ENCODE measurements around the gene EML3. TPM values are rescaled to one million over a fixed set of nuclear protein-coding genes. Genes with fewer than 3 reads are reported as not detected.

EML3 gene
- total RNA-seq, 2 experiments from 2014 or later = 120 to 144 TPM

DNA sequence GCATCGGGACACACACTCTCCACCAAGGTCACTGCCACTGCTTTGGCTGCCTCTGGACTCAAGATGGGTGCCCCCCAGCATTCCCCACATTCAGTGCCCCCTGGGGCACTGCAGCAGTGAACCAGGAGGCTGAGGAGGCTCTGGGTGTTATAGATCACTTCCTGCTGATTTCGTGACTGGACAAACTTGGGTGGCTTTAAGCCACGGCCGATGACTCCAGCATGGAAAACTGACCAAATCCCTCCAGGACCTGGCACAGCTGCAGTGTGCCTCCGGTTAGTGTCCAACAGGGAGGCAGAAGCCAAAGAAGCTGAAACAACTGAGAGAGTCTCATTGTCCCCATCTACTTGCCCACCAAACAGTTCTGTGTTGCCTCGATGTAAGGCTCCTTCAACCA lies 35.0 kb upstream of the EML3 start:
- no peak for ATAC-seq
- peak overlapping the region; percentile 43 for H3K27ac Mint-ChIP-seq
- H3K4me1 Mint-ChIP-seq (ENCODE audit: low read depth) = peaks cover 34% of the 10 kb centered on the region
- POLR2A ChIA-PET = interaction anchor here (0.7 to 8.9 kb wide), 7 partner anchors 9 to 74 kb away, joined by 3 to 76 read pairs (median 9); partner anchors contain the start of genes C11orf98, CSKMT, LBHD1 and TUT1
- CTCF ChIA-PET = no interaction called here
- no peaks in the 10 kb centered on the region for H3K27me3 Mint-ChIP-seq (ENCODE audit: low read depth)
- DNase-seq = no peak
- peaks cover 46% of the 10 kb centered on the region for H3K36me3 Mint-ChIP-seq (ENCODE audit: low read depth)
- no peaks in the 10 kb centered on the region for H3K9me3 Mint-ChIP-seq (ENCODE audit: insufficient read depth)
- H3K4me3 Mint-ChIP-seq = no peak overlapping the region

DNA sequence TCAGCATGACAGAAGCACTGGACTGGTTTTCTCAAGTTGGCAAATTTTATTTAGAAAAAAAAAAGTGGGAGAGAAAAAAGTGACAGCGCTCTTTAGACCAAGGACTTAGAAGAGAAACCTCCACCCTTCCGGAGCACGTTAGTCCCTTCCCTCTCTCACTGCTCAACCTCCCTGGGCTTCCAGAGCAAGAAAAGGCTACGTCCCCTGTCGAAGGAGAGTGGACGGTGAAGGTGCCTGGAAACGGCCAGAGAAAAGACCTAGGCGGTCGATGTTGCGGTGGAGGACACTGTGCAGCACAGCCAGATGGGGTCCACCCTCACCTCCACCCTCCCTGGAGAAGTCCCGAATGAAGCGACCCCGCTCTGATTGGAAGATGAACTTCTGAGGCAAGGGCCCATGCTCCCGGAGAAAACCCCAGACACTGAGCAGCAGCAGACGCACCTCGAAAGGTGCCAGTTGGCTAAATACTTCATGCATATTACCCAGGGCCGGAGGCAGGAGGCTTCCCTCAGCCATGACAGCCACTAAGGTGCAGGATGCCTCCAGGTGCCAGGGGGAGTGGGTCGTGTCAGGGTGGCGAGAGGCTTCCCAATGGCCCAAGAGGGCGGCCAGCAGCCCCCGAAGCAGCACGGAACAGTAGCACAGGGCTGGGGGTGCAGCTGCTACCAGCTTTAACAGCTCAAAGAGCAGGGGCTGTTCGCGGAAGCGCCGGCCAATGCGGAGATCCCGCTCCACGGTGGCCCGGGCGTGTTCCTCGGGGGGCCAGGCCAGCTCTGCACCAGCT lies 34.4 kb upstream of the EML3 start:
- CTCF ChIA-PET = interaction anchor here (1.6 kb wide), 1 partner anchor 55 kb away, joined by 10 read pairs; the partner anchor contains the start of gene TUT1
- Mint-ChIP-seq H3K4me3 (peak overlapping the region; percentile 99), H3K9me3 (ENCODE audit: insufficient read depth) (no peaks in the 10 kb centered on the region), H3K27ac (peak overlapping the region; percentile 96), H3K27me3 (ENCODE audit: low read depth) (no peaks in the 10 kb centered on the region), H3K36me3 (ENCODE audit: low read depth) (peaks cover 44% of the 10 kb centered on the region), H3K4me1 (ENCODE audit: low read depth) (peaks cover 30% of the 10 kb centered on the region)
- DNase-seq (no peak), ATAC-seq (peak; percentile 2)
- POLR2A ChIA-PET = interaction anchor here (1.0 to 8.9 kb wide), 9 partner anchors 10 to 194 kb away, joined by 3 to 76 read pairs (median 6); partner anchors contain the start of genes B3GAT3, C11orf98, CSKMT and HNRNPUL2

DNA sequence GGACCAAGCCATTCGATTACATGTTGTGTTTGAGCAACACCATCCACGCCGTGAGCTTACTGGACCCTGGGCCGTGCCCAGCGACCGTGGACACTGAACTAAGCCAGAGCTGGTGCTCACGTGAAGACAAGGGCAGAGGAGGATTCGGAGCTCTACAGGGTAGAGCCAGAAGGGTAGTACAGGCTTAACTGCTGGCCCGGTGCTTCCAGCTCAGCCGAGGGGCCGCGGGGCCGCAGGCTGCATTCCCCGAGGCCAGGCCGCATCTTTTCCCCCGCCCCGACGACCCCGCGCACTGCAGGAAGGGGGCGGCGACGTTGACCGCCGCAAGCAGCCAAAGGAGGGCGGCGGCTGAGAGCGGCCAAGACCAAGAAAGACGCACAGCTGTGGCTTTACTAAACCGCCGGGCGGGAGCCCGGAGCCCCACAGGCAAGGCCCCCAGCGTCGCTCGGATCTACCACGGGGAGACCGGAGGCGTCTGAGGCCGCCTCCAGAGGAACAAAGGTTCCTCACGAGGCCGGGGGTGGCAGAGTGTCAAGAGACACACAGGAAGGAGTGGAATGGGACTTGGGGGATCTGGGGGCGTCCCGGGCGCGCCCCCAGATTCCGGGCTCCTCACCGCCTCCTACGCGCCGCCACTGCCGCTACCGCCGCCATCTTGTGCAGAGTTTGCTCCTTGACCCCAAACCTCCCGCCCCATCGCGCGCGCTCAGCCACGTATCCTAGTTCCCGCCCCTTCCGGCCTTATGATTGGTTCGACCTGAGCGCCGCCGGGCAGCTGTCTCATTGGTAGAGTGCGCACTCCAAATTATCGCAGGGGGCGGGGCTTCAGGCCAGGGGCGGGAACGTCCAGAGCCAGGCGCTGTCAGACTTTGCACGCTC lies 33.6 kb upstream of the EML3 start, which contains the start of gene GANAB:
Gene GANAB, minus strand, starts transcription at position 668 of the 879 bp plus-strand sequence. Its CDS starts 14 bp downstream, at position 654.
- H3K27me3 Mint-ChIP-seq (ENCODE audit: low read depth) = no peaks in the 10 kb centered on the region
- CTCF ChIA-PET = interaction anchor here (0.7 to 1.6 kb wide), 3 partner anchors 54 to 251 kb away, joined by 3 to 10 read pairs (median 3); partner anchors contain the start of gene TUT1
- POLR2A ChIA-PET = interaction anchor here (0.7 to 8.9 kb wide), 12 partner anchors 11 to 195 kb away, joined by 3 to 76 read pairs (median 5); partner anchors contain the start of genes B3GAT3, C11orf98, CSKMT and HNRNPUL2

DNA sequence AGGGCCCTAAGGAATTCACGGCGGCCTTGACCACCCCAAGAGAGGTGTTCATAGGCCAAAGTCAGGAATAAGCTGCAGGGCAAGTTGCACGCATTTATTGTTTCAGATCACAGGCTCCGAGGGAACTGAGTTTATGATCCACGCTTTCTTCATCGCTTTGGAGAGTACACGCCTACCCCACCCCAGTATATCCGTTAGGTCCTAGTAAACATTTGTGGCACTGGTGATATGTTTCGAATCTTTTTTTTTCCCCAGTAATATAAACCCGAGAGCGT lies 33.0 kb upstream of the EML3 start:
- H3K4me1 Mint-ChIP-seq (ENCODE audit: low read depth) = peaks cover 36% of the 10 kb centered on the region
- H3K27ac Mint-ChIP-seq = peak overlapping the region; percentile 96
- CTCF ChIA-PET = interaction anchor here (0.7 to 1.6 kb wide), 3 partner anchors 54 to 250 kb away, joined by 3 to 10 read pairs (median 3); partner anchors contain the start of gene TUT1
- ATAC-seq = peak; percentile 1
- DNase-seq = no peak
- H3K4me3 Mint-ChIP-seq = peak overlapping the region; percentile 99
- H3K36me3 Mint-ChIP-seq (ENCODE audit: low read depth) = peaks cover 49% of the 10 kb centered on the region
- POLR2A ChIA-PET = interaction anchor here (0.7 to 8.9 kb wide), 10 partner anchors 11 to 196 kb away, joined by 3 to 76 read pairs (median 6); partner anchors contain the start of genes B3GAT3, C11orf98, CSKMT and TMEM223
- no peaks in the 10 kb centered on the region for H3K27me3 Mint-ChIP-seq (ENCODE audit: low read depth)
- H3K9me3 Mint-ChIP-seq (ENCODE audit: insufficient read depth) = no peaks in the 10 kb centered on the region

More for the DNA sequence above, 33.6 kb upstream of the EML3 start, which contains the start of gene GANAB:
- peak; percentile 98 for ATAC-seq
- Mint-ChIP-seq H3K36me3 (ENCODE audit: low read depth) (peaks cover 46% of the 10 kb centered on the region), H3K4me3 (peak within 1 kb of the TSS; percentile 99), H3K4me1 (ENCODE audit: low read depth) (peaks cover 32% of the 10 kb centered on the region), H3K9me3 (ENCODE audit: insufficient read depth) (no peaks in the 10 kb centered on the region), H3K27ac (peak within 1 kb of the TSS; percentile 96)
- DNase-seq = peak; percentile 100

DNA sequence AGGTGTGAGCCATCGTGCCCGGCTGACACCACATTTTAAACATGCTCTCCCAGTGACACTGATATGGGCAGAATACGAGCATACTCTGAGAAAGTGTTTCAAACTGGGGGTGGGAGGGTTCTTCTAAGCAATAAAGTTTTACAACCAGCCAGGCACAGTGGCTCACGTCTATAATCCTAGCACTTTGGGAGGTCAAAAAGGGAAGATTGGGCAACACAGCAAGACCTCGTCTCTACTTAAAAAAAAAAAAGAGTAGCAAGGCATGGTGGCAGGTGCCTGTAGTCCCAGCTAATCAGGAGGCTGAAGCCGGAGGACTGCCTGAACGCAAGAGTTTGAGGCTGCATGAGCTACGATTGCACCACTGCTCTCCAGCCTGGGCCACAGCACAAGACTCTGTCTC lies 31.6 kb upstream of the EML3 start:
- Mint-ChIP-seq H3K4me1 (ENCODE audit: low read depth) (peaks cover 44% of the 10 kb centered on the region), H3K27me3 (ENCODE audit: low read depth) (no peaks in the 10 kb centered on the region), H3K4me3 (peak overlapping the region; percentile 45), H3K36me3 (ENCODE audit: low read depth) (peaks cover 52% of the 10 kb centered on the region), H3K27ac (peak overlapping the region; percentile 34), H3K9me3 (ENCODE audit: insufficient read depth) (no peaks in the 10 kb centered on the region)
- ChIA-PET CTCF (interaction anchor here (0.6 to 1.2 kb wide), 4 partner anchors 9 to 188 kb away, joined by 3 to 4 read pairs (median 3); partner anchors contain the start of genes INTS5 and STX5), POLR2A (interaction anchor here (0.6 to 8.9 kb wide), 7 partner anchors 10 to 89 kb away, joined by 3 to 76 read pairs (median 4); partner anchors contain the start of genes C11orf98, CSKMT and TUT1)
- DNase-seq (no peak), ATAC-seq (no peak)

DNA sequence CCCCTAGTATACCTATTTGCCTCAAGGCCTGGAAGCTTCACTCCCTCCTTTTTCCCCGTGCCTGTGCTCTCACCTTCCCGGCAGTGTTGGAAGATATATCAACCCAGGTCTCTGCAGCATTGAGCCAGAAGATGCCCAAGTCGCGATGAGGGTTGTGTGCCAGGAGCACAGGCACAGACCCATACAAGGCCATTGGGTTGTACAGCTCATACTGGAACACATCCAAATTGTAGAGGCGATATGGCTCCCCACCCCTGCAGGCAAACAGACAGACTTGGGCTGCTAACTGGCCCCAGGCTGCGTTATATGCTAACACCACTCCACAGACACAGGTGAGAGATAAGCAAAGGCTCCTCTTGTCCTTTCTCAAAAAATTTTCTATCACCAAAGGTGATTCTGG lies 19.9 kb upstream of the EML3 start:
- no peaks in the 10 kb centered on the region for H3K9me3 Mint-ChIP-seq (ENCODE audit: insufficient read depth)
- no peaks in the 10 kb centered on the region for H3K27me3 Mint-ChIP-seq (ENCODE audit: low read depth)
- no peak for DNase-seq
- no peak for ATAC-seq
- no peak overlapping the region for H3K4me3 Mint-ChIP-seq
- H3K4me1 Mint-ChIP-seq (ENCODE audit: low read depth) = peaks cover 19% of the 10 kb centered on the region
- H3K27ac Mint-ChIP-seq = peak overlapping the region; percentile 13
- POLR2A ChIA-PET = no interaction called here
- CTCF ChIA-PET = no interaction called here
- H3K36me3 Mint-ChIP-seq (ENCODE audit: low read depth) = peaks cover 83% of the 10 kb centered on the region

DNA sequence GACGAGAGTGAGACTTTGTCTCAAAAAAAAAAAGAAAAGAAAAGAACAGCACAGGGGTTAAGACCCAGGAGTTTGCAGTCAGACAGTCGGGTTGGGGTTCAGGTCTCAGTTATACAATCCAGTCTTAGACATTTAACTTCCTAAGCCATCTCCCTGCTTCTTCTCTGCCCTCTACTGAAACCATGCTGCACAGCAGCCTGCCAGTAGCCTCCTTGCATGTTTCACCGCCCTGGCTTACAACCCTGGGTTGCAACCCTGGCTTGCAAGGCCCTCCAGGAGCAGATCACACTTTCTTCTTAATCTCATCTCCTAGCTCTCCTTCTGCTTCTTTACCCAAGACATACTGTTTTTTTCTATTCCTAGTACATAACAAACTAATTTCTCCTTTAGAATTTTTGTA lies 15.1 kb upstream of the EML3 start:
- CTCF ChIA-PET = interaction anchor here (1.5 to 1.8 kb wide), 3 partner anchors 16 to 67 kb away, joined by 3 to 4 read pairs (median 3); partner anchors contain the start of gene EML3
- peaks cover 2% of the 10 kb centered on the region for H3K4me1 Mint-ChIP-seq (ENCODE audit: low read depth)
- no peaks in the 10 kb centered on the region for H3K27me3 Mint-ChIP-seq (ENCODE audit: low read depth)
- peaks cover 70% of the 10 kb centered on the region for H3K36me3 Mint-ChIP-seq (ENCODE audit: low read depth)
- peak; percentile 24 for ATAC-seq
- H3K27ac Mint-ChIP-seq = no peak overlapping the region
- DNase-seq = no peak
- H3K9me3 Mint-ChIP-seq (ENCODE audit: insufficient read depth) = no peaks in the 10 kb centered on the region
- POLR2A ChIA-PET = interaction anchor here (1.0 kb wide), 1 partner anchor 37 kb away, joined by 3 read pairs; the partner anchor contains the start of genes C11orf98 and CSKMT
- no peak overlapping the region for H3K4me3 Mint-ChIP-seq

DNA sequence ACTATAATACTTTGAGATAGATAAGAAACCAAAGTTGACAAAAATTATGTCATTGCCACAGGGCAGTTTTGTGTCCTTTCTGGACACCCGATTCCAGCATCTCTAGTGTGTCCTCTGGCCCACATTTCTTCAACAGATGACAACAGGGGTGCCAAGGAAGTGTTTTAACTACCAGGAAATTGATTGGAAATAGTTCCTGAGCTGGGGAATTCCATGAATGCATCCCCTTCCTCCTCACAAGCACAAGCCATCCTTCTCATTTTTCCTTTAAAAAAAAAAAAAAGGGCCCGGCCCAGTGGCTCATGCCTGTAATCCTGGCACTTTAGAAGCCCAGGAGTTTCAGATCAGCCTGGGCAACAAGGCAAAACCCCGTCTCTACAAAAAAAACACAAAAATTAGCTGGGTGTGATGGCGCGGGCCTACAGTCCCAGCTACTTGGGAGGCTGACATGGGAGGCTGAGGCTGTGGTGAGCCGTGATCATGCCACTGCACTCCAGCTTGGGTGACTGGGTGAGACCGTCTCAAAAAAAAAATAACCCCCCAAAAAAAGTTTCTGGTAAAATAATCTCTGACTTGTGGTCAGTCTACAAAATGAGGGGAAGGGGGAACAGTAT lies 10.0 kb upstream of the EML3 start:
- H3K27me3 Mint-ChIP-seq (ENCODE audit: low read depth) = no peaks in the 10 kb centered on the region
- POLR2A ChIA-PET = interaction anchor here (0.6 to 3.6 kb wide), 14 partner anchors 9 to 233 kb away, joined by 3 to 29 read pairs (median 9); partner anchors contain the start of genes C11orf98, CSKMT, EML3 and GANAB
- peaks cover 29% of the 10 kb centered on the region for H3K4me1 Mint-ChIP-seq (ENCODE audit: low read depth)
- H3K36me3 Mint-ChIP-seq (ENCODE audit: low read depth) = peaks cover 48% of the 10 kb centered on the region
- DNase-seq = no peak
- peak overlapping the region; percentile 92 for H3K27ac Mint-ChIP-seq
- H3K9me3 Mint-ChIP-seq (ENCODE audit: insufficient read depth) = no peaks in the 10 kb centered on the region
- ATAC-seq = no peak
- CTCF ChIA-PET = interaction anchor here (1.0 to 3.4 kb wide), 8 partner anchors 11 to 62 kb away, joined by 3 to 18 read pairs (median 3); partner anchors contain the start of genes C11orf98, CSKMT, EML3 and TUT1
- peak overlapping the region; percentile 86 for H3K4me3 Mint-ChIP-seq

DNA sequence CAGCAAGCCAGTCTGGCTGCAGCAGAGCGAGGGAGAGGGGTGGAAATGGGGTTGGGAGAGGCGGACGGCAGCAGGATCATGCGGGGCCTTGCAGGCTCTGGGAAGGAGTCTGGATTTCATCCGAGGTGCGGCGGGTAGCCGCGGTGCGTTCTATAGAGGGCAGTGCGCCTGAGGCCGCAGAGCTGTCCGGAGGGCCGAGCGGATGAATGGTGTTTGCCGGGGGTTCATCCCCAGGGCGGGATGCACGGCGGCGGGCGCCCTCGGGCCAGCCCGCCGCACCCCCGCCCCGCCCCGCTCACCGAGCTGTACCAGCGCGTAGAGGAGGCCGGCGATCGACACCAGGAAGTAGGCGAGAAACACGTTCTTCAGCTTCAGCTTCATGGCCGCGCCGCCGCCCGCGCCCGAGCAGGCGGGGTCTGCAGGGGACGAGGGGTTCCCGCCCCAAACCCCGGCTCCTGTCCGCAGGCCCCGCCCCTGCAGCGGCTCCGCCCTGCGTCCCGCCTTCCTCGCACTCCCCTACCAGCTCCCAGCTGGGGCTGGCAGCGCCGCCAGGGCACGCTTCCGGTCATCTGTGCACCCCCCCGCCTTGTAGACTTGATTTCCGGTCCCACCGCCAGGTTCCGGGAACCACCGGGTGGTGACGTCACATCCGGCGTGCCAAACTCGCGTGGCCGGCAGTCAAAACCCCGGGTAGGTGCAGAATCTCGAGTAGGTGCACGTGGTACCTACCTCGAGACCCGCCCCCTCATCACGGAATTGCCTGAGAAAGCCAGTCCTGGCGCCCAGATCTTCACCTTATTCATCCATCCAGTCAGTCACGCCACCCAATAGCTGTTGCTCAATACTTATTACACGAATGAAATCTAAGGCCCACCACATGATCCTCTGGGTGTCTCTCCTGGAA lies 9.2 kb upstream of the EML3 start, which contains the start of gene B3GAT3:
Gene B3GAT3, minus strand, starts transcription at position 420 of the 904 bp plus-strand sequence. Its CDS starts 39 bp downstream, at position 381.
- Mint-ChIP-seq H3K27me3 (ENCODE audit: low read depth) (no peaks in the 10 kb centered on the region), H3K4me3 (peak within 1 kb of the TSS; percentile 86), H3K36me3 (ENCODE audit: low read depth) (peaks cover 44% of the 10 kb centered on the region), H3K9me3 (ENCODE audit: insufficient read depth) (no peaks in the 10 kb centered on the region), H3K27ac (peak within 1 kb of the TSS; percentile 97), H3K4me1 (ENCODE audit: low read depth) (peaks cover 29% of the 10 kb centered on the region)
- DNase-seq (peak; percentile 98), ATAC-seq (peak; percentile 90)
- ChIA-PET CTCF (interaction anchor here (1.0 to 3.4 kb wide), 12 partner anchors 10 to 240 kb away, joined by 3 to 18 read pairs (median 4); partner anchors contain the start of genes EML3, MTA2 and TUT1), POLR2A (interaction anchor here (0.8 to 3.6 kb wide), 21 partner anchors 9 to 234 kb away, joined by 3 to 29 read pairs (median 5); partner anchors contain the start of genes C11orf98, CSKMT, EEF1G and EML3)

All from activated CD8-positive, alpha-beta T cell treated with anti-CD3 and anti-CD28 coated beads, Interleukin-2, amount 10 ng/mL, durations not matched to agents 7 days and 5 days (primary cell).